NT2/D1 (cell line): ENCODE results near the gene RBM38.
A peak's percentile ranks its signal among the peaks of the same experiment; 100 is the strongest.

Source experiments
- DNase-seq: peaks from one replicate; pipeline ENCODE4 v3.0.0-alpha.2; 2011; ENCODE audit warnings: low read depth, low spot score
- H3K27me3 ChIP-seq: 2 replicates; pipeline ENCODE4 v1.6.0; 2011; ENCODE audit warnings: mild to moderate bottlenecking; ENCODE audit not compliant: insufficient read length, insufficient read depth
- H3K36me3 ChIP-seq: 2 replicates; pipeline ENCODE4 v1.6.1; 2011; ENCODE audit warnings: mild to moderate bottlenecking, low read length, mixed read lengths; ENCODE audit not compliant: insufficient read depth, insufficient read length
- H3K4me1 ChIP-seq: 2 replicates; pipeline ENCODE4 v1.5.1; 2011; ENCODE audit not compliant: insufficient read depth, insufficient read length
- H3K4me3 ChIP-seq: 2 replicates; pipeline ENCODE4 v1.5.1; 2011; ENCODE audit warnings: low read depth; ENCODE audit not compliant: insufficient read length
- H3K9ac ChIP-seq: 2 replicates; pipeline ENCODE4 v1.6.0; 2011; ENCODE audit warnings: low read depth; ENCODE audit not compliant: insufficient read length
- H3K9me3 ChIP-seq: 2 replicates; pipeline ENCODE4 v1.5.1; 2011; ENCODE audit warnings: mild to moderate bottlenecking, low read length; ENCODE audit not compliant: insufficient read depth
- SUZ12 ChIP-seq: IDR thresholded peaks from 2 replicates; pipeline ENCODE4 v1.6.1; 2011; ENCODE audit not compliant: insufficient read length, insufficient read depth; ENCODE audit errors: extremely low read depth
- YY1 ChIP-seq: IDR thresholded peaks from 2 replicates; pipeline ENCODE4 v1.6.1; 2011; ENCODE audit not compliant: insufficient read length, insufficient read depth
- ZNF274 ChIP-seq: IDR thresholded peaks from 2 replicates; pipeline ENCODE4 v1.6.1; 2011; ENCODE audit warnings: mild to moderate bottlenecking, low read depth, low read length

The RBM38 gene

GRCh38 chr20:57438552-57438951, 47.4 kb downstream of the RBM38 start:
- Histone ChIP-seq H3K4me3 (no peak overlapping the region), H3K9ac (no peak overlapping the region), H3K4me1 (peaks cover 23% of the 10 kb centered on the region), H3K27me3 (no peaks in the 10 kb centered on the region), H3K36me3 (no peaks in the 10 kb centered on the region), H3K9me3 (no peaks in the 10 kb centered on the region)
- TF ChIP-seq ZNF274 (no peak), YY1 (no peak), SUZ12 (no peak)
- no peak for DNase-seq

- Histone ChIP-seq H3K27me3 (no peaks in the 10 kb centered on the region), H3K4me3 (no peak overlapping the region), H3K9me3 (no peaks in the 10 kb centered on the region), H3K36me3 (no peaks in the 10 kb centered on the region), H3K4me1 (peaks cover 23% of the 10 kb centered on the region), H3K9ac (no peak overlapping the region)
- TF ChIP-seq ZNF274 (no peak), YY1 (no peak), SUZ12 (no peak)
- DNase-seq = no peak
Observed at GRCh38 chr20:57439432-57439831, 48.2 kb downstream of the RBM38 start.

GRCh38 chr20:57439993-57440392, 48.8 kb downstream of the RBM38 start:
- H3K4me3 ChIP-seq = no peak overlapping the region
- no peaks in the 10 kb centered on the region for H3K36me3 ChIP-seq
- no peak overlapping the region for H3K9ac ChIP-seq
- no peak for DNase-seq
- TF ChIP-seq SUZ12 (no peak), YY1 (no peak), ZNF274 (no peak)
- no peaks in the 10 kb centered on the region for H3K9me3 ChIP-seq
- H3K4me1 ChIP-seq = peaks cover 23% of the 10 kb centered on the region
- H3K27me3 ChIP-seq = no peaks in the 10 kb centered on the region

- peaks cover 4% of the 10 kb centered on the region; the same call in 1 of the 2 replicates for H3K9me3 ChIP-seq
- no peaks in the 10 kb centered on the region for H3K27me3 ChIP-seq
- no peaks in the 10 kb centered on the region for H3K36me3 ChIP-seq
- no peak overlapping the region for H3K4me3 ChIP-seq
- no peak for DNase-seq
- H3K4me1 ChIP-seq = peaks cover 19% of the 10 kb centered on the region
- peak overlapping the region; percentile 45 for H3K9ac ChIP-seq
- TF ChIP-seq YY1 (no peak), ZNF274 (no peak), SUZ12 (no peak)
Observed at GRCh38 chr20:57440678-57441509, 49.7 kb downstream of the RBM38 start.

- H3K9ac ChIP-seq = no peak overlapping the region
- TF ChIP-seq ZNF274 = no peak
- no peak for TF ChIP-seq SUZ12
- no peak for TF ChIP-seq YY1
- H3K4me1 ChIP-seq = peaks cover 16% of the 10 kb centered on the region
- DNase-seq = no peak
- H3K4me3 ChIP-seq = no peak overlapping the region
- H3K36me3 ChIP-seq = no peaks in the 10 kb centered on the region
- peaks cover 11% of the 10 kb centered on the region; the same call in 1 of the 2 replicates for H3K9me3 ChIP-seq
- H3K27me3 ChIP-seq = no peaks in the 10 kb centered on the region
Observed at GRCh38 chr20:57441510-57442154, 50.4 kb downstream of the RBM38 start.

GRCh38 chr20:57442158-57442887, 51.1 kb downstream of the RBM38 start:
- Histone ChIP-seq H3K9me3 (peaks cover 14% of the 10 kb centered on the region; the same call in 1 of the 2 replicates), H3K9ac (no peak overlapping the region)
- TF ChIP-seq SUZ12 (no peak), YY1 (no peak), ZNF274 (no peak)

More at GRCh38 chr20:57442158-57442887, 51.1 kb downstream of the RBM38 start:
- no peaks in the 10 kb centered on the region for H3K36me3 ChIP-seq
- no peak overlapping the region for H3K4me3 ChIP-seq
- H3K4me1 ChIP-seq = peaks cover 16% of the 10 kb centered on the region
- no peaks in the 10 kb centered on the region for H3K27me3 ChIP-seq
- DNase-seq = no peak
